ENCODE results near the gene NTRK2. TPM values are rescaled to one million over a fixed set of nuclear protein-coding genes. Genes with fewer than 3 reads are reported as not detected.

The NTRK2 gene
- total RNA-seq, 1 experiment from 2014 or later: 0.06 TPM

DNA sequence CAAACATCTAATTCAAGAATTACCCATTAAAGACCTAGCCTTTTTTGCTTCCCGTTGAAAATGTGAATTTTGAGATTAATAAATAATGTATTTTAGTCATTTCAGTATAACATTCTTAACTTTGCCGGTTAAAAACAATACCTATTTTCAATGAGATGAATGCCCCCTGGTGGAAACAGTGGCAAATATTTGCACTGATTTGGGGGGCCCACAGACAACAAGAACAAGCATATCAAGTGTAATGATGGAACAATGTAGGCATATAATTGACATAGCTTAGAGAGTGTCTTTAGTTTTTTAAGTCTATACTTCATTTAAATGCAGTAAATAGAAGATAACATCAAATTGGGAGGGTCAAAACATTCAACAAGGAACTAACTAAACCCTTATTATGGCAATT, 111.9 kb downstream of the NTRK2 start:
- DNase-seq (ENCODE audit: low spot score): peak; percentile 42
- ChIA-PET POLR2A (ENCODE audit: low non-redundant PET) (no interaction called here), CTCF (interaction anchor here (1.0 kb wide), 1 partner anchor 384 kb away, joined by 5 read pairs; no protein-coding TSS in a partner anchor)
- Histone ChIP-seq H3K27ac (ENCODE audit: low read depth, low read length, poor library complexity, severe bottlenecking) (no peak overlapping the region), H3K36me3 (ENCODE audit: insufficient read depth, low read length, poor library complexity, severe bottlenecking) (no peaks in the 10 kb centered on the region), H3K4me1 (ENCODE audit: insufficient read depth, low read length, poor library complexity, severe bottlenecking) (no peaks in the 10 kb centered on the region), H3K27me3 (replicated peaks; ENCODE audit: insufficient read depth, low read depth, low read length, poor library complexity) (peaks cover 23% of the 10 kb centered on the region), H3K9me3 (ENCODE audit: low read depth, low read length, poor library complexity, severe bottlenecking) (no peaks in the 10 kb centered on the region), H3K4me3 (ENCODE audit: low read depth, low read length, poor library complexity, severe bottlenecking) (no peak overlapping the region)
- intact Hi-C loops (cut with micrococcal nuclease; ENCODE audit: unreplicated experiment): loop anchor here (5.0 kb wide), 1 partner anchor 384 kb away; no protein-coding TSS in a partner anchor
- TF ChIP-seq EZH2 (IDR thresholded peaks at IDR 0.05; ENCODE audit: borderline replicate concordance, low read depth, low read length, poor library complexity, severe bottlenecking): no peak
- TF ChIP-seq, protein P1, sequence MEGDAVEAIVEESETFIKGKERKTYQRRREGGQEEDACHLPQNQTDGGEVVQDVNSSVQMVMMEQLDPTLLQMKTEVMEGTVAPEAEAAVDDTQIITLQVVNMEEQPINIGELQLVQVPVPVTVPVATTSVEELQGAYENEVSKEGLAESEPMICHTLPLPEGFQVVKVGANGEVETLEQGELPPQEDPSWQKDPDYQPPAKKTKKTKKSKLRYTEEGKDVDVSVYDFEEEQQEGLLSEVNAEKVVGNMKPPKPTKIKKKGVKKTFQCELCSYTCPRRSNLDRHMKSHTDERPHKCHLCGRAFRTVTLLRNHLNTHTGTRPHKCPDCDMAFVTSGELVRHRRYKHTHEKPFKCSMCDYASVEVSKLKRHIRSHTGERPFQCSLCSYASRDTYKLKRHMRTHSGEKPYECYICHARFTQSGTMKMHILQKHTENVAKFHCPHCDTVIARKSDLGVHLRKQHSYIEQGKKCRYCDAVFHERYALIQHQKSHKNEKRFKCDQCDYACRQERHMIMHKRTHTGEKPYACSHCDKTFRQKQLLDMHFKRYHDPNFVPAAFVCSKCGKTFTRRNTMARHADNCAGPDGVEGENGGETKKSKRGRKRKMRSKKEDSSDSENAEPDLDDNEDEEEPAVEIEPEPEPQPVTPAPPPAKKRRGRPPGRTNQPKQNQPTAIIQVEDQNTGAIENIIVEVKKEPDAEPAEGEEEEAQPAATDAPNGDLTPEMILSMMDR (conservative IDR thresholded peaks at IDR 0.05; ENCODE audit: low read depth, low read length): peak; percentile 59
- BruUV-seq (replicated peaks): no TSS peak

GRCh38 chr9:84781931-84782866, 112.7 kb downstream of the NTRK2 start:
- intact Hi-C loops (cut with micrococcal nuclease; ENCODE audit: unreplicated experiment): loop anchor here (5.0 kb wide), 1 partner anchor 385 kb away; no protein-coding TSS in a partner anchor
- Histone ChIP-seq H3K4me3 (ENCODE audit: low read depth, low read length, poor library complexity, severe bottlenecking) (no peak overlapping the region), H3K9me3 (ENCODE audit: low read depth, low read length, poor library complexity, severe bottlenecking) (no peaks in the 10 kb centered on the region), H3K36me3 (ENCODE audit: insufficient read depth, low read length, poor library complexity, severe bottlenecking) (no peaks in the 10 kb centered on the region), H3K27ac (ENCODE audit: low read depth, low read length, poor library complexity, severe bottlenecking) (no peak overlapping the region), H3K27me3 (replicated peaks; ENCODE audit: insufficient read depth, low read depth, low read length, poor library complexity) (peaks cover 23% of the 10 kb centered on the region), H3K4me1 (ENCODE audit: insufficient read depth, low read length, poor library complexity, severe bottlenecking) (no peaks in the 10 kb centered on the region)
- TF ChIP-seq EZH2 (IDR thresholded peaks at IDR 0.05; ENCODE audit: borderline replicate concordance, low read depth, low read length, poor library complexity, severe bottlenecking): no peak
- TF ChIP-seq, protein P1 (conservative IDR thresholded peaks at IDR 0.05; ENCODE audit: low read depth, low read length): no peak
- DNase-seq (ENCODE audit: low spot score): no peak
- BruUV-seq (replicated peaks): no TSS peak
- POLR2A ChIA-PET (ENCODE audit: low non-redundant PET): no interaction called here
- CTCF ChIA-PET: interaction anchor here (1.0 kb wide), 1 partner anchor 385 kb away, joined by 5 read pairs; no protein-coding TSS in a partner anchor

GRCh38 chr9:84785792-84786547, 116.4 kb downstream of the NTRK2 start:
- CTCF ChIA-PET: no interaction called here
- Histone ChIP-seq H3K36me3 (ENCODE audit: insufficient read depth, low read length, poor library complexity, severe bottlenecking) (no peaks in the 10 kb centered on the region), H3K4me1 (ENCODE audit: insufficient read depth, low read length, poor library complexity, severe bottlenecking) (no peaks in the 10 kb centered on the region), H3K27ac (ENCODE audit: low read depth, low read length, poor library complexity, severe bottlenecking) (no peak overlapping the region), H3K9me3 (ENCODE audit: low read depth, low read length, poor library complexity, severe bottlenecking) (no peaks in the 10 kb centered on the region), H3K4me3 (ENCODE audit: low read depth, low read length, poor library complexity, severe bottlenecking) (no peak overlapping the region), H3K27me3 (replicated peaks; ENCODE audit: insufficient read depth, low read depth, low read length, poor library complexity) (no peaks in the 10 kb centered on the region)
- POLR2A ChIA-PET (ENCODE audit: low non-redundant PET): interaction anchor here (0.6 kb wide), 1 partner anchor 76 kb away, joined by 7 read pairs; no protein-coding TSS in a partner anchor
- BruUV-seq (replicated peaks): no TSS peak
- no peak for DNase-seq (ENCODE audit: low spot score)
- intact Hi-C loops (cut with micrococcal nuclease; ENCODE audit: unreplicated experiment): no loop called here
- TF ChIP-seq, protein P1 (conservative IDR thresholded peaks at IDR 0.05; ENCODE audit: low read depth, low read length): no peak
- no peak for TF ChIP-seq EZH2 (IDR thresholded peaks at IDR 0.05; ENCODE audit: borderline replicate concordance, low read depth, low read length, poor library complexity, severe bottlenecking)

Data from A673 (cell line).